MM.1S (cell line): ENCODE results near the gene CDK12.

Experiments
- DNase-seq: peaks from one replicate; pipeline ENCODE4 v3.0.0-alpha.2; 2015
- H2AFZ ChIP-seq: fragments of 300-600 bp; sonication (generic); 2 replicates; pipeline ENCODE4 v1.6.0; 2016; ENCODE audit warnings: antibody characterized with exemption, low read length
- H3F3A ChIP-seq: fragments of 300-600 bp; sonication (generic); 2 replicates; pipeline ENCODE4 v1.6.1; 2016; ENCODE audit warnings: mild to moderate bottlenecking, antibody characterized with exemption, low read length, moderate library complexity, mixed read lengths; ENCODE audit not compliant: insufficient read depth
- H3K27ac ChIP-seq: fragments of 300-600 bp; sonication (generic); 2 replicates; pipeline ENCODE4 v1.5.1; 2016; ENCODE audit warnings: mild to moderate bottlenecking, low read length
- H3K27me3 ChIP-seq: fragments of 300-600 bp; sonication (generic); replicated peaks from 2 replicates; pipeline ENCODE4 v1.6.0; 2016; ENCODE audit warnings: low read length; ENCODE audit not compliant: insufficient read depth
- H3K36me3 ChIP-seq: fragments of 300-600 bp; sonication (generic); replicated peaks from 2 replicates; pipeline ENCODE4 v1.6.1; 2016; ENCODE audit warnings: mild to moderate bottlenecking, low read length, mixed read lengths; ENCODE audit not compliant: insufficient read depth
- H3K4me1 ChIP-seq: fragments of 300-600 bp; sonication (generic); 2 replicates; pipeline ENCODE4 v1.6.1; 2016; ENCODE audit warnings: low read length, mixed read lengths
- H3K4me2 ChIP-seq: fragments of 300-600 bp; sonication (generic); 2 replicates; pipeline ENCODE4 v1.6.0; 2016; ENCODE audit warnings: low read depth, low read length
- H3K4me3 ChIP-seq: fragments of 300-600 bp; sonication (generic); 2 replicates; pipeline ENCODE4 v1.5.1; 2016; ENCODE audit warnings: low read length, mixed read lengths
- H3K79me2 ChIP-seq: fragments of 300-600 bp; sonication (generic); 2 replicates; pipeline ENCODE4 v1.6.1; 2016; ENCODE audit warnings: mixed run types, low read length, mixed read lengths
- H3K9ac ChIP-seq: fragments of 300-600 bp; sonication (generic); 2 replicates; pipeline ENCODE4 v1.6.1; 2016; ENCODE audit warnings: low read length, mixed read lengths
- H3K9me2 ChIP-seq: fragments of 300-600 bp; sonication (generic); replicated peaks from 2 replicates; pipeline ENCODE4 v1.6.1; 2016; ENCODE audit warnings: mild to moderate bottlenecking, low read length, mixed read lengths; ENCODE audit not compliant: insufficient read depth
- H3K9me3 ChIP-seq: fragments of 300-600 bp; sonication (generic); replicated peaks from 2 replicates; pipeline ENCODE4 v1.6.1; 2016; ENCODE audit warnings: mild to moderate bottlenecking, low read length, mixed read lengths; ENCODE audit not compliant: insufficient read depth
- H4K20me1 ChIP-seq: fragments of 300-600 bp; sonication (generic); 2 replicates; pipeline ENCODE4 v1.6.1; 2016; ENCODE audit warnings: mild to moderate bottlenecking, low read length, moderate library complexity, mixed read lengths; ENCODE audit not compliant: insufficient read depth
- CTCF ChIP-seq: fragments of 300-600 bp; sonication (generic); IDR thresholded peaks from 2 replicates; pipeline ENCODE4 v1.5.1; 2016; ENCODE audit warnings: antibody characterized with exemption, low read length, mixed read lengths
- EZH2 ChIP-seq: fragments of 300-600 bp; sonication (generic); optimal IDR thresholded peaks from 2 replicates; pipeline ENCODE3; 2017; ENCODE audit warnings: low read depth, mild to moderate bottlenecking, antibody characterized with exemption, low read length, mixed read lengths
- EZH2phosphoT487 ChIP-seq: fragments of 300-600 bp; sonication (generic); IDR thresholded peaks from 2 replicates; pipeline ENCODE4 v1.6.1; 2018; ENCODE audit warnings: antibody characterized with exemption, low read length

The CDK12 gene

GRCh38 chr17:39507511-39507910 is 46.2 kb downstream of the CDK12 start:
- H3K36me3 ChIP-seq: peaks cover 5% of the 10 kb centered on the region
- no peaks in the 10 kb centered on the region for H3K4me1 ChIP-seq
- no peak overlapping the region for H3K4me2 ChIP-seq
- H3K9ac ChIP-seq: no peak overlapping the region
- H3F3A ChIP-seq: no peaks in the 10 kb centered on the region
- H2AFZ ChIP-seq: no peak overlapping the region
- no peak overlapping the region for H3K27ac ChIP-seq
- no peak for DNase-seq
- H3K9me2 ChIP-seq: no peaks in the 10 kb centered on the region
- no peaks in the 10 kb centered on the region for H3K27me3 ChIP-seq
- no peak overlapping the region for H3K4me3 ChIP-seq
- H4K20me1 ChIP-seq: no peaks in the 10 kb centered on the region
- peaks cover 8% of the 10 kb centered on the region for H3K79me2 ChIP-seq
- H3K9me3 ChIP-seq: no peaks in the 10 kb centered on the region
- TF ChIP-seq EZH2 (no peak), EZH2phosphoT487 (no peak), CTCF (no peak)

- H3K4me2 ChIP-seq: no peak overlapping the region
- H3K79me2 ChIP-seq: peaks cover 8% of the 10 kb centered on the region
- H3K9me2 ChIP-seq: no peaks in the 10 kb centered on the region
- H3K4me1 ChIP-seq: no peaks in the 10 kb centered on the region
- no peak overlapping the region for H3K9ac ChIP-seq
- no peak overlapping the region for H2AFZ ChIP-seq
- H3K4me3 ChIP-seq: no peak overlapping the region
- peaks cover 7% of the 10 kb centered on the region; the same call in 1 of the 2 replicates for H3K36me3 ChIP-seq
- no peaks in the 10 kb centered on the region for H3K27me3 ChIP-seq
- no peaks in the 10 kb centered on the region for H3K9me3 ChIP-seq
- DNase-seq: no peak
- H3K27ac ChIP-seq: no peak overlapping the region
- no peaks in the 10 kb centered on the region for H4K20me1 ChIP-seq
- no peaks in the 10 kb centered on the region for H3F3A ChIP-seq
- TF ChIP-seq CTCF (no peak), EZH2 (no peak)
Measured at GRCh38 chr17:39508987-39509386, 47.7 kb downstream of the CDK12 start.

GRCh38 chr17:39513309-39513708 is 52.0 kb downstream of the CDK12 start:
- DNase-seq: no peak
- H3K4me1 ChIP-seq: no peaks in the 10 kb centered on the region
- H2AFZ ChIP-seq: no peak overlapping the region
- no peaks in the 10 kb centered on the region for H4K20me1 ChIP-seq
- no peak overlapping the region for H3K4me2 ChIP-seq
- H3K36me3 ChIP-seq: peaks cover 15% of the 10 kb centered on the region; the same call in 1 of the 2 replicates
- no peak overlapping the region for H3K4me3 ChIP-seq
- no peaks in the 10 kb centered on the region; the same call in 1 of the 2 replicates for H3K27me3 ChIP-seq
- H3K79me2 ChIP-seq: peaks cover 5% of the 10 kb centered on the region
- H3K9ac ChIP-seq: no peak overlapping the region
- no peaks in the 10 kb centered on the region for H3K9me2 ChIP-seq
- no peak overlapping the region for H3K27ac ChIP-seq
- H3K9me3 ChIP-seq: no peaks in the 10 kb centered on the region
- peaks cover 4% of the 10 kb centered on the region; the same call in 1 of the 2 replicates for H3F3A ChIP-seq
- no peak for TF ChIP-seq CTCF
- TF ChIP-seq EZH2: no peak
- no peak for TF ChIP-seq EZH2phosphoT487
